Ramos (cell line): ENCODE data around the gene LCN10.
"Not testable (repeated sequence)": the region's sequence is repeated elsewhere in the genome, so short reads cannot be mapped to it uniquely, and the experiment has no call there.

Source experiments
- in situ Hi-C: fragments of 300-500 bp; cut with MboI; formaldehyde crosslinking; loops from one replicate; pipeline ENCODE4 v1.14.3; 2022; ENCODE audit warnings: low sequenced_read_pairs; ENCODE audit not compliant: unreplicated experiment

LCN10 gene

DNA sequence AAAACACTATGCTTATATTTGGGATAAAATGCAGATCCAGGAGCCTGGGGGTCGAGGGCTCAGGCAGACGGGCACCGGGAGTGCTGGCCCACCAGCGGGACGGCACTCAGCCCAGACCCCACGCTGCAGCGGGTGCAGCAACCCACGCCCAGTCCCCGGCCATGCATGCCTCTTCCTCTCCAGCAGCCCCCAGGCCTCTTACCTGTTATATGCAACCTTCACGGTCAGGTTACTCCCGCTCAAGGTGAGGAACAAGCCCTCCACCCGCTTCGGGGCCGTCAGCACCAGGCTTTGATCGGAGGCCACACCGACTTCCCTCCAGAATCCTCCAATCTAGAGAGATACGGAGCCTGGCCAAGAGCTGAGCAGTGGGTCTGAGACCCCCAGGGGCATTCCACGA lies 14.1 kb upstream of the LCN10 start:
- in situ Hi-C loops = no loop called here

DNA sequence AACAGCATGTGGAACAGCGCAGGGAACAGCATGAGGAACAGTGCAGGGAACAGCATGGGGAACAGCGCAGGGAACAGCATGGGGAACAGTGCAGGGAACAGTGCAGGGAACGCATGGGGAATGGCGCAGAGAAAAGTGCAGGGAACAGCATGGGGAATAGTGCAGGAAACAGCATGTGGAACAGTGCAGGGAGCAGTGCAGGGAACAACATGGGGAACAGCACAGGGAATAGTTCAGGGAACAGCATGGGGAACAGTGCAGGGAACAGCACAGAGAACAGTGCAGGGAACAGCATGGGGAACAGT lies 13.3 kb upstream of the LCN10 start:
- in situ Hi-C loops = no loop called here

DNA sequence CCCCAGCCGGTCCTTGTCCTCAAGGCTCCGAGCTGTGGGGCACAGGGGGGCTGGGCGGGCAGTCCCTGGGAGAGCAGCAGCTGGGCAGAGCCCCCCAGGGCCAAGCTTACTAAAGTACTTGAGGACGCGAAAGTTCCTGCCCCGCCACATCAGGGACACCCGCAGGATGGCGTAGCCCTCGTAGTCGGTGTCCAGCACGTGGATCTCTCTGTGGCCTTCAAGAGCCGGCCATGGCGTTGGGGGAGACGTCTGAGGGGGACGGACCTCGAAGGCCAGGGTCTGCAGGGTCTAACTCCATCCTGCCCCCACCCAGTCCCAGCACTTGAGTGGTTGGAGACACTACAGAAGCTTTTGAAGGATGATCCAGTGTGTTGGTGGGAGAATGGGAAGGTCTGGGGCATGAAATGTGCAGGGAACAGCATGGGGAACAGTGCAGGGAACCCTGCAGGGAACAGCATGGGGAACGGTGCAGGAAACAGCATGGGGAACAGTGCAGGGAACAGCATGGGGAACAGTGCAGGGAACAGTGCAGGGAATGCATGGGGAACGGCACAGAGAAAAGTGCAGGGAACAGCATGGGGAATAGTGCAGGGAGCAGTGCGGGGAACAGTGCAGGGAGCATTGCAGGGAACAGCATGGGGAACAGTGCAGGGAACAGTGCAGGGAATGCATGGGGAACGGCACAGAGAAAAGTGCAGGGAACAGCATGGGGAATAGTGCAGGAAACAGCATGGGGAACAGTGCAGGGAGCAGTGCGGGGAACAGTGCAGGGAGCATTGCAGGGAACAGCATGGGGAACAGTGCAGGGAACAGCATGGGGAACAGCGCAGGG lies 12.8 kb upstream of the LCN10 start:
- in situ Hi-C loops = not testable (repeated sequence)

DNA sequence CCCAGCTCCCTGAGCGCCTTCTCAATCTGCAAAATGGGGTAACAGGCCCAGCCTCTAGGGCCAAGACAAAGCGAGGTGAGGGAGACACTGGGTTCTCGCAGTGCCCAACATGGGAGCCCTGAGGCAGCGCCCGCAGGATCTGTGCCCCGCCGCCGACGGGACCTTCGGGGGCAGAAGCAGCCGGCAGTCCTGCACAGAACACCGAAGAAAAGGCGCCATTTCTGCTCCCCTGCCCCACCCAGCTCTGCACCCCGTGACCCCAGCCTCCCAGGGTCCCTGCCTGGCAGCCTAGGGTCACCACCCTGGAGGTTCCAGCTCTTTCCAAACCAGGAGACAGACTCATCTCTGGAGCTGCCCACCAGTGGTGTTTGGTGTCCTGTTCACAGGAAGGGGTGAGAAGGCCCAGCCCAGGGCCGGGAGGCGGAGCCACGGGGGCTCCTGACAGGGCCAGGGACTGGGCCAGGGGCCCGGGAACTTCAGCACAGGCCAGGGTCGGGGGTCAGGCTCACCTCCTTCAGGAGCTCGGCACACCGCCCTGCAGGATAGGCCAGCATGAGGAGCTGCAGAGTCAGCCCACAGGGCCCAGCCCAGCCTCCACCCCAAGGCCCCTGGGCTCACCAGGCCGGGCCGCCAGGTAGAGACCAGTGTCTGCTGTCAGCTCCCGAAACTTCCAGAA lies 12.0 kb upstream of the LCN10 start:
- in situ Hi-C loops = no loop called here

DNA sequence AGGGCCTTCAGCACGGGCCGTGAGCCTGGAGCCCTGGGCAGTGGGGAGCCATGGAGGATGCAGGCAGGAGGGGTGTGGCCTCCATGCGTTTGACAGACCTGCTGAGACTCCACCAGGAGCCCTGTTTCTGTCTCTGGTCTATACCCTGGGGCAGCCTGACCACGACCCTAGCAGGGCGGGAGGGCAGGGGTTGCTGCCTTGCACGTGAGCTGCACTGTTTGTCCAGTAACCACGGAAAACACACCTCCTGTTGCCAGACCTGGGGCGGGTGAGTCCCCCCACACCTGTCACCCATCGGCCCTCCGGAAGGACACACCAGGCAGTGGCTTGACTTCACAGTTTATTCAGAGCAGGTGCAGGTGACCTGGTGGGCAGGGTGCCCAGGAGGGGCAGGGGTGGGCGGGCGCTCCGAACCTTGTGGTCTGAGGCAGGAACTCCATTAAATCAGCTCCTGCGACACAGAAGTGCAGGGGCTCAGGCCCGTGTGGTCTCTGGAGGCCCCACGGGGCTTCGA lies 11.4 kb upstream of the LCN10 start:
- in situ Hi-C loops = no loop called here

DNA sequence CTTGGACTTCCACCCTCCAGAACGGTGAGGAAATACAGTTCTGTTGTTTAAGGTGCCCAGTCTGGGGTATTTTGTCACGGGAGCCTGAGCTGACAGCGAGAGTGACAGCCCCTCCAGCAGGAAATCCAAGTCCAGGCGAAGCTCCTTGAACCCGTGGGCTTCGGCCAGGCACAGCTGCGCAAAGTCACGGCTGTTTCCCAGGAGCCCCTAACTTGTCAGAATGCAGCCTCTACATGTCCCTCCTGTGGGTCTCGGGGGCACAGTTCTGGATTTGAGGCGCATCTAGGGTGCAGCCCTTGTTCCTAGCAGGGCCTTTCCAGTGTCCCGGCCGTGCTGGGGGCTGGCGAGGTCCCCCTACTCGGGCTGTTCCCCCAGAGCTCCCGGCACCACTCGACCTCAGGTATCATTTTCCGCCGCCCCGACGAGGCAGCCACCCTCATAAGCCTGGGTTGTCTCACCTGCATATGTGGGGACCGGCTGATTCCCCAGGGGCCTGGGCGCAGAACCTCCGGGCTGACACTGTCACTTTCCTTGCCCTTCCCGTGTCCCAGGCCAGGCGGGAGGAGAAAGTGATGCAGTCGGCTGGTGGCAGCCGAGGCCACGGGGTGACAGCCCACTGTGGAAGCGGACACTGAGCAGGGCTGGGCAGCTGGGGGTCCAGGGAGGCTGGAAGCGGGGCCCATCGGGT lies 10.8 kb upstream of the LCN10 start:
- in situ Hi-C loops = no loop called here

DNA sequence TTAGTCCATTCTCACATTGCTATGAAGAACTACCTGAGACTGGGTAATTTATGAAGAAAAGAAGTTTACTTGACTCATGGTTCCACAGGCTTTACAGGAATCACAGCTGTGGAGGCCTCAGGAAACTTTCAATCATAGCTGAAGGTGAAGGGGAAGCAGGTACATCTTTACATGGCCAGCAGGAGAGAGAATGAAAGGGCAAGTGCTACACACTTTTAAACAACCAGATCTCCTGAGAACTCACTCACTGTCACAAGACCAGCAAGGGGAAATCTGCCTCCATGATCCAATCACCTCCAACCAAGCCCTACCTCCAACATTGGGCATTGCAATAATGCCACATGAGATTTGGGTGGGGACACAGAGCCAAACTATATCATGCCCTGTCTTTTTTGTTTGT lies 9.1 kb upstream of the LCN10 start:
- in situ Hi-C loops = no loop called here

DNA sequence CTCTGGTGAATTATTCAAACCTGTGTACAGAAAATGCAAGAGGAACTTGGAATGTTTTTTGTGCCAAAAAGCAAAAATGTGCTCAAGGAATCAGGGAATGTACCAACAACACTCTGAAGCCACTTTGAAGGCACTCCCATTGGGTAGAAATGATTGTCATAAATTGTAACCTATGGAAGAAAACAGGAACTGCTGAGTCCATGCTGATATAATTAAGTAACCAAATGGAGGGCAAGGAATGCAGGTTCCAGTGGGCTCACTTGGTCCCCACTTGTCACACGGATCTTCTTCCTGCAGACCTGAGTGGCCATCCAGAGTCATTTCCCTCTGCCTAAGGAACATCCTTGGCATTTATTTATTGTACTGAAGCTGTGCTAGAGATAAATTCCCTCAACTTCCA lies 8.5 kb upstream of the LCN10 start:
- in situ Hi-C loops = no loop called here

DNA sequence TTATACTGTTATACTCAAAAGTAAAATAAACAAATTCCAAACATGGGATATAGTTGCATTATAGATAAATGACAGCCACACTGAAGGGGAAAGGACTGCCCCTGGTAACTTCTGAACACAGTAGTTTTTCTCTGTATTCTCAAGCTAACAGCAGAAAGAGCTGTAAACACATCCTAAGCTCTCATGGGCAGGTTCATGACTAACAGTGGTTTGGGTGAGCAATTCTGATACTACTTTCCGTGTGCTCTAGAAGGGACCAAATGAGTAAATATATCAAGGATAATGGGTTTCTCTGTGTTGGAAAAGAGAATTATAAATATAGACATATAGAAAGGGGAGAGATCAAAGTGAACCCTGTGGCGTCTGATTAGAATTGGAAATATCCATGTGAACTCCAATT lies 7.8 kb upstream of the LCN10 start:
- in situ Hi-C loops = no loop called here

DNA sequence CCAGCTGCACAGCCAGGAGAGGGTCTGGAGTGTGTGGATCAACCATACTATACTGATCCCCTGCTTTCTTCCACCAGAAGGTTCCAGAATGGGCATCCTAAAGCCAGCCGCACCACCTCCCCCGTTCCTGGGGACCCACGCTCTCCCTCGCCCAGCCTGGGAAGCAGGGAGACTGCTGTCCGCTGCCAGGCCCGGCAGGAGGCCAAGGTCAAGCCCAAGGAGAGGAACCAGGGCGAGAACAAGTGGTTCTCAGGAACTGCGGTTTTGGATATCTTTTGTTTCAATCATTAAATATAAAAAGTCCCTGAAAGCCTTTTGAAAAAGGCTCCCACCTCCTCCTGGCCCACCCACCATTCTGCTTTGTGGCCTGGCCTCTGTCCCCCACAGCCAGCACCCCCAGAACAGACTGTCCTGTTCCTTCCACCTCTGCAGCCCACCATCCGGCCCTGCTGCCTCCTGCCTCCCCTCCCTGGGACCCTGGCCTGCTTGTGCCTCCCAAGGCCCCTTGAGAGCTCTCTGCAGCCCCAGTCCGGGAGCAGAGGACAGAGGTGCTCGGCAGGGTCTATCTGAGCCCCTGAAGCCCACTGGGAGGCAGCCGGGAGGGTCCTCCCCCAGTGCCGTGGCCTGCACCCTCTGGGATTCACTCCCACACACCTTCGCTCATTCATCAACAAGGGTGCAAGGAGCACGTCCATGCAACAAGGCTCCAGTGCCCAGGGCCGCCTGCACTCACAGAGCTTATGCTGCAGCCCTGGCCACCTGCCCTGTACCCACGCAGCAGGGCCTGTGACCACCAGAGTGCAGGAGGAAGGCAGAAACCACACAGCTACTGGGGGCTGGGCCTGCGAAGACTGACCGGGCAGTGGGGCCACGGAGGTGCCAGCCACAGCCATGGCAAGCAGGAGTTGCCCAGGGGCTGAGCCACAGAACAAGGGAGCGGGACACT lies 6.2 kb upstream of the LCN10 start:
- in situ Hi-C loops = no loop called here

DNA sequence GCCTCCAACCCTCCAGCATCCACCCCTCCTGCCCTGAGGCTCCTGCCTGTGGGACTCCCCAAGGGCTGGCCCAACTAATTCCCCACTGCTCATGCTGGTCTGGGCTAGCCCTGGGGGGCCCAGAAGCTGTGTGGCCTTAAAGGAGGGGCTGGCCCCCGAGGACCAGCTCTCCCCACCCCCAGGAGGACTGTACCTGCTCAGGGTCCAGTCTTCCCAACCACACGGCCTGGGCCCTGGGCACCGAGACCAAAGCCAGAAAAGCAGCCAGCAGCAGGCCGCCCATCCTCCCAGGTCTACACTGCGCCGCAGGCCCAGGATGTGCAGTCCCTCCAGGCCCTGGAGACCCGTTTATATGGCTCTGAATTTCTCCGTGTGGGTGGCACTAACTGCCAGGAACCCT lies 5.5 kb upstream of the LCN10 start, which contains the start of gene LCN6:
TSS of gene LCN6 (minus strand) at position 325 of the 400 bp plus-strand sequence. CDS start at position 283, 42 bp downstream.
- in situ Hi-C loops = no loop called here

DNA sequence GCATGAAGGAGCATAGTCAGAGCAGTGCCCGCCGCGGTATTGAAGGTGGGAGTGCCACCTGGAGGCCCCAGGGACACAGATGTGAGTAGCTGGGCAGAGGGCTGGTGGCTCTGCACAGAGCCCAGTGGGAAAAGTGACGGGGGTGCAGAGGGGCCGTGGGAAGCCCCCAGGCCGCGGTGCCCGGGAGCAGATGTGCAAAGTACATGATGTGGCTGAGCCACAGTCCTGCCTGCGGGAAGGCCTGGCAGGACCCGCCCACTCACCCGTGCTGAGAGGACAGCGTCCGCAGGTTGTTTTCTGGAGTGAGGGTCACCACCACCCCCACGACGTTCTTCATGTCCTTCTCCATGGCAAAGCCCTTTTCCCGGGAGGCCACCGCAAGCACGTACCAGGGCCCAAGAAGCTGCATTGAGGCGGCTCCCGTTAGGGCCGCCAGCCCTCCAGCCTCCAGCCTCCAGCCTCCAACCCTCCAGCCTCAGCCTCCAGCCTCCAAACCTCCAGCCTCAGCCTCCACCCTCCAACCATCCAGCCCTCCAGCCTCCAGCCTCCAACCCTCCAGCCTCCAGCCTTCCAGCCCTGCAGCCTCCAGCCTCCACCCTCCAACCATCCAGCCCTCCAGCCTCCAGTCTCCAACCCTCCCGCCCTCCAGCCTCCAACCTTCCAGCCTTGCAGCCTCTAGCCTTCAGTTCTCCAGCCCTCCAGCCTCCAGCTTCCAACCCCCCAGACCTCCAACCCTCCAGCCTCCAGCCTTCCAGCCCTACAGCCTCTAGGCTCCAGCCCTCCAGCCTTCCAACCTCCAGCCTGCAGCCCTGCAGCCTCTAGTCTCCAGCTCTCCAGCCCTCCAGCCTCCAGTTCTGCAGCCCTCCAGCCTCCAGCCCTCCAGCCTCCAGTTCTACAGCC lies 4.7 kb upstream of the LCN10 start:
- in situ Hi-C loops = no loop called here

DNA sequence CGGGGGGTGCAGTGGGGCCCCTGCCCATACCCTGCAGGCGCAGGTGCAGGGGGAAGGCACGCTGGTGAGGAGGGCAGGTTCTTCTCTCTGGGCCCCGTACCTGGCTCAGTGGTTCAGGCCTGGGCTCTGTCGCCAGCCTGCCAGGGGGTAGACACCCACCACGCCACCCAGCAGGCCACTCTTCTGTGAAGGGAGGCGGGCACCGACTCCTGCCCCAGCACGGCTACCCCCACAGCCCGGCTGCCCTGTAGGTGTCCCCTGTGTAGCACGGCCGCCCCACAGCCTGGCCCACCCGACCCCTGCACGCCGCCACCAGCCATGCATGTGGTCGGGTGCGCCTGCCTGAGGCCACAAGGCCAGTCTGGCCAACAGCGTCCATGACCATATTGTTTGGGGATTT lies 3.9 kb upstream of the LCN10 start:
- in situ Hi-C loops = no loop called here

DNA sequence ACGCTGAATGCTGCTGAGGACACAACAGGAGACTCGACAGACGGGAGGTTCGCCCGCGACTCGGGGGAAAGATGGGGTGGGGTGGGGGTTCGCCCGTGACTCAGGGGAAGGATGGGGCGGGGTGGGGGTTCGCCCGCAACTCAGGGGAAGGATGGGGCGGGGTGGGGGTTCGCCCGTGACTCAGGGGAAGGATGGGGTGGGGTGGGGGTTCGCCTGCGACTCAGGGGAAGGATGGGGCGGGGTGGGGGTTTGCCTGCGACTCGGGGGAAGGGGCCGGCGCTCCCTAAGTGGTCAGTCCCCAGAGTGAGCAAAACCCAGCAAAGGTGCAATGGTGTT lies 3.4 kb upstream of the LCN10 start:
- in situ Hi-C loops = no loop called here

DNA sequence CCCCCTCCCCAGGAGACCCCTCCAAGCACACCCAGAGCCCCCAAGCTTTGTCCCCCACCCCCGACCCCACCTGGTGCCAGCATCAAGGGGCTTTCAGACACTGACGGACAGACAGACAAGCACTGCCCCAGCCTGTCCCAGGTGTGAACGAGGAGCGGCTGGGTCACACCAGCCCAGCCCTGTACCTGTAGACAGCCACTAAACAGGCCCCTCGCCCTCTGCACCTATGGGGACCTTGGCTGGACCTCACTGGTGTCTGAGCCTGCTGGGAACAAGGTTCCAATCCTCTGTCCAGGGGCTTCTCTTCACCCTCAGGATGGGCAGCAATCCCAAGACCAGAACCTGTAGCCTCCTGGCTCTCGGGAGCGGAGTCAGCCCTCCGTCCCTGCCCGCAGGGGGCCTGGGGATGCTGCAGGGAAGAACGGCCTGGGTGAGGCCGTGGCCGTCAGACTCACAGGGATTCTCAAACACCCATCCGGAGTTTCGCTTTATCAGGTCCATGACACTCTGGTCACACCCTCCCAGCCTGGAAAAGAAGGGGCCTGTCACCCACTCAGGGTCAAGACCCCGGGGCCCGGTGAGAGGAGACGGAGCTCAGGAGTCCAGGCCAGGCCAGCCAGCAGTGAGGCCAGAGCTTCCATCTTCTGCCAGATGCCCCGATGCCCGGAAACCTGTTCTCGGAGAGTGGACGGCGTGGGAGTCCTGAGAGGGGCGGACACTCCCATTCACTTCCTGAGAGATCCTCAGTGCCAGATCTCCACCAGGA lies 2.8 kb upstream of the LCN10 start:
- in situ Hi-C loops = no loop called here

DNA sequence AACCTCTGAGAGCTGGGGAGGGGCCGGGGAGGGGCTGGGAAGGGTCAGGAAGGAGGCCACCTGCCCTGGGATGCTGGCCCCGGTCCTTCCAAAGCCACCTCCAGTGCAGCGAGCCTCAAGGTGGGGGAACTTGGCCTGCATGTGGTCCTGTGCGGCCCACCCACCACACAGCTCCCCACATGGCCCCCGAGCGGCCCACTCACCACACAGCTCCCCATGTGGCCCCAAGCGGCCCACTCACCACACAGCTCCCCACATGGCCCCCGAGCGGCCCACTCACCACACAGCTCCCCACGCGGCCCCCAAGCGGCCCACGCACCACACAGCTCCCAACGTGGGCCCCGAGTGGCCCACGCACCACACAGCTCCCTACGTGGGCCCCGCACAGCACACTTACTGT lies 2.0 kb upstream of the LCN10 start:
- in situ Hi-C loops = no loop called here

DNA sequence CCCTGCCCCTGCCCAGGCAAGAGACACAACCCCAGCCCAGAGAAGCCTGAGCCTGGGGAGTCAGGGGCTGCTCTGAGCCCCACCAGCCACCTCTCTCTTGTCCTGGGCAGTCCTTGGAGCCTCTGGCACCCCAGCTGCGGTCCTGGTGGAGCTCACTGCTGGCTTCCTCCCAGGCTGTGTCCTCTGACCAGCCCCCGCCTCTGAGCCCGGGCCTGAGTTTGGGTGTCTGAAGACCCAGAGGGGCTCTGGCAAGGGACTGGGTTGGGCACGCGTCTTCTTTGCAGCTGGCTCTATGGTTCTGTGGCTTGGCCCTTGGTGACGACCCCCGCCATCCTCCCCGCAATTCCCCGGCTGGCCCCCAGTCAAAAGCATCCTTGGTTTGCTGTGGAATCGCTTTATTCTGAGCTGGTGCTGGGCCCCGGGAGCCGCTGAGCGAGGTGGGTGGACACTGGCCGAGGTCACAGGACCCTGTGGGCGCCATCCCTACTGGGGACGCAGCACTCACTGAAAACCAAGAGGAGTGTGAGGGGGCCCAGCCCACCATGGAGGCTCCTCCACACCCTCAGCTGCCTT lies 985 bp upstream of the LCN10 start:
- in situ Hi-C loops = no loop called here

DNA sequence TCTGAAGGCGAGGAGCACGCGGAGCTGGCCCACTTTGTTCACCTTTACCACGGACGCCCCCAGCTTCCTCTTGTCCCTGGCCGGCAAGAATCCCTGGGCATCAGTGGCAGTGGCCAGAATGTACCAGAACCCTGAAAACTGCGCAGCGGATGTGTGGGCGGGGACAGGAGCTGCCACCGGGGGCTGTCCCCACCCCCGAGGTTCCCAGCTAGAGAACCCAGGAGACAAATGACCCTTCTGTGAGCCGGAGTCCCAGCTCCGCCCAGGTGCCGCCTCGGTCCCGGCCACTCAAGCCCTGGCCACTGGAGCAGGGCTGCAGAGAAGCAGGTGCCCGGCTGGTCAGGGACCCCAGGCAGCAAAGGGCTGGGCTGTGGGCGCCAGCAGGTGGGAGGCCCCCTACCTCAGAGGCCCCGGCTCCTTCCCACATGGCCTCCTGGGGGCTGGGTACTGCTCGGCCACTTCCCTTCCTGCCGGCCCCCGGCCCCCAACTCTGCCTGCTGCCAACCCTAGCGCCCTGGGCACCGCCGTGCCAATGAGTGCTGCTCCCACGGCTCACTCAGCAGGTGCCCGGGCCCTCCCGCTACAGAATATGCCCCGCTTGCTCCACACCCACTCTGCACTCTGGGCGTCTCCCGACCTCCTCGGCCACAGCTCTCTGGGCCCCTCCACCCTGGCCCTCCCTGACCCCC lies 713 bp downstream of the LCN10 start:
- in situ Hi-C loops = no loop called here
